HCT116 (cell line): ENCODE results near the gene RBM47. TPM values are rescaled to one million over a fixed set of nuclear protein-coding genes. Genes with fewer than 3 reads are reported as not detected.

ENCODE experiments used
- ATAC-seq: fragments of 200-7000 bp; cut with Tn5 transposase; 2 replicates; pipeline ENCODE4 v1.9.1; 2020; ENCODE audit warnings: mild to moderate bottlenecking, moderate library complexity
- BruUV-seq: library from RNA; stranded (reverse); fragments of 400-500 nt; replicated peaks from 2 replicates; lab custom pipeline; 2021; lab: Mats Ljungman, UMichigan
- CTCF ChIA-PET: fragments of 300-600 bp; sonication (Branson Sonifier 250); formaldehyde crosslinking; loops from one replicate; lab custom pipeline; 2021; ENCODE audit warnings: antibody characterized with exemption; lab: Charles Lee
- POLR2A ChIA-PET: fragments of 300-600, 350-600 bp; sonication (Branson Sonifier 250); formaldehyde crosslinking; loops from one replicate; lab custom pipeline; 2021; ENCODE audit warnings: antibody characterized with exemption; lab: Charles Lee
- RAD21 ChIA-PET, 2 experiments: fragments of 300-600 bp; sonication (Branson Sonifier 250); formaldehyde crosslinking; loops; one replicate each; lab custom pipeline; 2023; ENCODE audit warnings: low total read pairs in 2 of 2; ENCODE audit not compliant: uncharacterized antibody in 2 of 2, unreplicated experiment in 2 of 2, low non-redundant PET in 1 of 2; lab: Charles Lee
- DNase-seq: peaks from one replicate; pipeline ENCODE4 v3.0.0-alpha.2; 2010; ENCODE audit warnings: low read depth, low spot score
- H2AFZ ChIP-seq: fragments of 200-600 bp; shearing (Covaris generic), sonication (generic); 2 replicates; pipeline ENCODE4 v1.6.1; 2017; ENCODE audit warnings: low read depth, mixed run types, mixed read lengths, antibody characterized with exemption, low read length; ENCODE audit not compliant: poor library complexity, severe bottlenecking
- H3K27ac ChIP-seq: 2 replicates; pipeline ENCODE4 v1.5.1; 2012; ENCODE audit warnings: low read depth, low read length
- H3K27me3 ChIP-seq: fragments of 200-600 bp; sonication (generic); 2 replicates; pipeline ENCODE4 v1.6.1; 2016; ENCODE audit warnings: mixed run types, low read length, mixed read lengths; ENCODE audit not compliant: insufficient read depth
- H3K36me3 ChIP-seq, 2 experiments: fragments of 200-500 bp in 1 of 2; fragments of 200-600 bp in 1 of 2; sonication (Bioruptor generic) in 1 of 2; sonication (generic) in 1 of 2; 2 replicates each; pipeline versions ENCODE4 v1.5.1 to v1.6.1; 2014 to 2016; ENCODE audit warnings: low read length in 2 of 2, inconsistent platforms in 1 of 2, mixed read lengths in 1 of 2, mixed run types in 1 of 2; ENCODE audit not compliant: insufficient read depth in 2 of 2, control insufficient read depth in 1 of 2
- H3K4me1 ChIP-seq, 2 experiments: fragments of 200-600 bp in 1 of 2; sonication (generic) in 1 of 2; 2 replicates each; pipeline versions ENCODE4 v1.5.1 to v1.6.1; 2012 to 2017; ENCODE audit warnings: low read length in 2 of 2, inconsistent platforms in 1 of 2, mild to moderate bottlenecking in 1 of 2, mixed read lengths in 1 of 2, mixed run types in 1 of 2, moderate library complexity in 1 of 2; ENCODE audit not compliant: insufficient read depth in 2 of 2, control insufficient read depth in 1 of 2
- H3K4me2 ChIP-seq: fragments of 200-600 bp; sonication (generic); 2 replicates; pipeline ENCODE4 v1.6.1; 2017; ENCODE audit warnings: mixed run types, low read length, mixed read lengths
- H3K4me3 ChIP-seq, 2 experiments: fragments of 200-600 bp in 1 of 2; sonication (generic) in 1 of 2; replicated peaks in 1 of 2; 2 replicates each; pipeline ENCODE4 v1.5.1; 2011 to 2016; ENCODE audit warnings: low read length in 2 of 2, control low read depth in 1 of 2, low read depth in 1 of 2, mild to moderate bottlenecking in 1 of 2, mixed read lengths in 1 of 2, mixed run types in 1 of 2
- H3K79me2 ChIP-seq: fragments of 200-600 bp; sonication (generic); 2 replicates; pipeline ENCODE4 v1.6.1; 2017; ENCODE audit warnings: mild to moderate bottlenecking, mixed run types, low read length, moderate library complexity, mixed read lengths; ENCODE audit not compliant: insufficient read depth
- H3K9ac ChIP-seq: fragments of 200-600 bp; sonication (generic); 2 replicates; pipeline ENCODE4 v1.6.1; 2016; ENCODE audit warnings: low read length, mixed read lengths
- H3K9me2 ChIP-seq: fragments of 200-600 bp; sonication (generic), shearing (Covaris generic); 2 replicates; pipeline ENCODE4 v1.6.1; 2017; ENCODE audit warnings: mixed run types, mild to moderate bottlenecking, moderate library complexity; ENCODE audit not compliant: insufficient read depth
- H3K9me3 ChIP-seq, 2 experiments: fragments of 200-500 bp in 1 of 2; fragments of 200-600 bp in 1 of 2; sonication (Bioruptor generic) in 1 of 2; sonication (generic) in 1 of 2; 2 replicates each; pipeline ENCODE4 v1.6.1; 2014 to 2017; ENCODE audit warnings: low read length in 2 of 2, mixed read lengths in 2 of 2, inconsistent platforms in 1 of 2, low read depth in 1 of 2, mild to moderate bottlenecking in 1 of 2, mixed run types in 1 of 2, moderate library complexity in 1 of 2; ENCODE audit not compliant: control insufficient read depth in 1 of 2, insufficient read depth in 1 of 2
- H4K20me1 ChIP-seq: fragments of 200-600 bp; sonication (generic), shearing (Covaris generic); 2 replicates; pipeline ENCODE4 v1.6.1; 2017; ENCODE audit warnings: mixed run types, mild to moderate bottlenecking, moderate library complexity; ENCODE audit not compliant: insufficient read depth
- CEBPB ChIP-seq: IDR thresholded peaks from 2 replicates; pipeline ENCODE4 v1.6.1; 2012; ENCODE audit warnings: low read depth
- CTCF ChIP-seq, 3 experiments: fragments of 200-600 bp in 1 of 3; sonication (generic) in 1 of 3; IDR thresholded peaks in 2 of 3; conservative IDR thresholded peaks in 1 of 3; 2 replicates each; pipeline ENCODE4 v1.5.1; 2012 to 2017; ENCODE audit warnings: low read depth in 2 of 3, low read length in 2 of 3, antibody characterized with exemption in 1 of 3, borderline replicate concordance in 1 of 3, control low read depth in 1 of 3, mild to moderate bottlenecking in 1 of 3, mixed read lengths in 1 of 3, mixed run types in 1 of 3, moderate library complexity in 1 of 3; ENCODE audit not compliant: insufficient read depth in 1 of 3
- ELF1 ChIP-seq: IDR thresholded peaks from 2 replicates; pipeline ENCODE4 v1.6.1; 2012; ENCODE audit warnings: low read depth, borderline replicate concordance
- EZH2 ChIP-seq: fragments of 200-600 bp; sonication (generic); IDR thresholded peaks from 2 replicates; pipeline ENCODE4 v1.6.1; 2017; ENCODE audit warnings: antibody characterized with exemption, mixed run types
- EZH2phosphoT487 ChIP-seq: fragments of 200-600 bp; IDR thresholded peaks from 2 replicates; pipeline ENCODE4 v1.6.1; 2018; ENCODE audit warnings: antibody characterized with exemption, borderline replicate concordance
- RAD21 ChIP-seq: IDR thresholded peaks from 2 replicates; pipeline ENCODE4 v1.6.1; 2012; ENCODE audit warnings: low read depth, mild to moderate bottlenecking
- SIN3A ChIP-seq: IDR thresholded peaks from 2 replicates; pipeline ENCODE4 v1.6.1; 2012; ENCODE audit warnings: low read depth
- SP1 ChIP-seq: IDR thresholded peaks from 2 replicates; pipeline ENCODE4 v1.6.1; 2012; ENCODE audit warnings: low read depth
- YY1 ChIP-seq: IDR thresholded peaks from 2 replicates; pipeline ENCODE4 v1.6.1; 2011; ENCODE audit warnings: low read length, low read depth, moderate library complexity, mild to moderate bottlenecking; ENCODE audit not compliant: insufficient replicate concordance; ENCODE audit errors: extremely low read depth
- ZBTB33 ChIP-seq: IDR thresholded peaks from 2 replicates; pipeline ENCODE4 v1.6.1; 2011; ENCODE audit warnings: mild to moderate bottlenecking, low read length, moderate library complexity; ENCODE audit not compliant: insufficient replicate concordance; ENCODE audit errors: extremely low read depth
- ZFX ChIP-seq: fragments of 450-650 bp; IDR thresholded peaks from 2 replicates; pipeline ENCODE4 v1.6.1; 2017
- intact Hi-C: fragments of 100-400 bp; cut with micrococcal nuclease; formaldehyde crosslinking; loops from 2 replicates; pipeline ENCODE4 v1.10.0; 2022
- total RNA-seq: library from RNA; stranded (reverse); gene quantifications from one replicate; pipeline ENCODE4 v1.2.1, GENCODE V29; 2021; ENCODE audit not compliant: unreplicated experiment

RBM47 gene
- total RNA-seq, 1 experiment from 2014 or later = 22.2 TPM

- no peak for ATAC-seq
- ChIA-PET CTCF (no interaction called here), RAD21 (no interaction called here), POLR2A (no interaction called here)
- Histone ChIP-seq H3K9me3 (no peaks in the 10 kb centered on the region), H3K36me3 (no peaks in the 10 kb centered on the region), H3K27me3 (no peaks in the 10 kb centered on the region), H3K27ac (no peak overlapping the region), H3K4me2 (no peak overlapping the region), H3K9ac (no peak overlapping the region), H3K4me3 (no peak overlapping the region), H3K79me2 (no peaks in the 10 kb centered on the region), H4K20me1 (no peaks in the 10 kb centered on the region), H3K4me1 (no peaks in the 10 kb centered on the region), H2AFZ (no peak overlapping the region), H3K9me2 (no peaks in the 10 kb centered on the region)
- BruUV-seq = no TSS peak
- TF ChIP-seq CEBPB (no peak), SP1 (no peak), RAD21 (no peak), SIN3A (no peak), ZBTB33 (no peak)
- intact Hi-C loops = no loop called here
- DNase-seq = no peak
Measured at GRCh38 chr4:40585201-40585799, 44.4 kb downstream of the RBM47 start.

GRCh38 chr4:40584517-40585141 is 45.0 kb downstream of the RBM47 start:
- Histone ChIP-seq H3K4me3 (no peak overlapping the region), H3K4me2 (no peak overlapping the region), H3K27ac (no peak overlapping the region), H3K27me3 (no peaks in the 10 kb centered on the region), H3K36me3 (no peaks in the 10 kb centered on the region), H3K9me3 (no peaks in the 10 kb centered on the region), H3K9ac (no peak overlapping the region), H2AFZ (no peak overlapping the region), H3K79me2 (no peaks in the 10 kb centered on the region), H4K20me1 (no peaks in the 10 kb centered on the region), H3K4me1 (no peaks in the 10 kb centered on the region), H3K9me2 (no peaks in the 10 kb centered on the region)
- ATAC-seq = no peak
- ChIA-PET RAD21 (no interaction called here), POLR2A (no interaction called here), CTCF (no interaction called here)
- no peak for TF ChIP-seq ZFX
- TF ChIP-seq YY1 = no peak
- no peak for TF ChIP-seq EZH2phosphoT487
- TF ChIP-seq ELF1 = no peak
- no peak for TF ChIP-seq EZH2
- no peak for TF ChIP-seq CTCF (IDR thresholded peaks at IDR 0.05 in 2 of 3, conservative IDR thresholded peaks at IDR 0.05 in 1 of 3; ENCODE audit: borderline replicate concordance in 1 of 3, insufficient read depth in 1 of 3, low read depth in 2 of 3, low read length in 2 of 3)
- DNase-seq = no peak
- intact Hi-C loops = no loop called here
- BruUV-seq = no TSS peak
